ENCODE results near the gene MACROD2. TPM values are rescaled to one million over a fixed set of nuclear protein-coding genes. Genes with fewer than 3 reads are reported as not detected.

The MACROD2 gene
- total and polyA plus RNA-seq, 9 donors = 3.7 to 25.5 (median 7.8) TPM

DNA sequence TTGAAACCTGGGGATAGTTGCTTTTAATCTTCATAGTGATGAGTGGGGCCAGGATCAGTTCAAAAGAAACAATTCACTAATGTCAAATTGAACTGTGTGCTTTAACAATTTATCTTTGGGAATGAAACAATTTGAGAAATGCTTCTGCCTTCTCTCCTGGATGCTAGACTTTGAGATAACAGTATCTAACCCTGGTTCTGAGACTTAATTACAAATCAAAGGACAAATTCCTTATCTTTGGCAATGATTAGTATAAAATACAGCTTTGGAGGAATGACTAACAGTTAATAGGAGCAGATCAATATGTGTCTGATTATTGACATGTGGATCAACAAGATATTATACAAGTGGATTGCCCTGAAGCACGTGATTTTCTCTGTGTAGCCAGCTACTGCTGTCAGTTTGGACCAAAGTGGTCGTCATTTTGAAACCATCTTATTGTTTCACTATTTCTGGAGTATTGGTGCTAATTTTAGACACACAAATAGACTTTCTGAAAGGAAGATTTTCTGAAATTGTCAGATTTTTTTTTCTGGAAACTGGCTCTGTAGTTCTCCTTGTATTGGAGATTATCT, 348.3 kb downstream of the MACROD2 start:
- WGBS, 3 donors = 87 to 90% (median 88%) methylated on average over 2 of the region's 2 CpGs
- intact Hi-C loops (cut with DNase I) = no loop called here
- H3K4me1 ChIP-seq (ENCODE audit: insufficient read depth) = no peaks in the 10 kb centered on the region
- H3K36me3 ChIP-seq = no peaks in the 10 kb centered on the region
- no peaks in the 10 kb centered on the region for H3K27me3 ChIP-seq
- H3K27ac ChIP-seq = no peak overlapping the region
- no peak for DNase-seq
- no peak for TF ChIP-seq EP300 (IDR thresholded peaks at IDR 0.05)
- no peak for TF ChIP-seq POLR2A (IDR thresholded peaks at IDR 0.05)
- TF ChIP-seq, protein P1, sequence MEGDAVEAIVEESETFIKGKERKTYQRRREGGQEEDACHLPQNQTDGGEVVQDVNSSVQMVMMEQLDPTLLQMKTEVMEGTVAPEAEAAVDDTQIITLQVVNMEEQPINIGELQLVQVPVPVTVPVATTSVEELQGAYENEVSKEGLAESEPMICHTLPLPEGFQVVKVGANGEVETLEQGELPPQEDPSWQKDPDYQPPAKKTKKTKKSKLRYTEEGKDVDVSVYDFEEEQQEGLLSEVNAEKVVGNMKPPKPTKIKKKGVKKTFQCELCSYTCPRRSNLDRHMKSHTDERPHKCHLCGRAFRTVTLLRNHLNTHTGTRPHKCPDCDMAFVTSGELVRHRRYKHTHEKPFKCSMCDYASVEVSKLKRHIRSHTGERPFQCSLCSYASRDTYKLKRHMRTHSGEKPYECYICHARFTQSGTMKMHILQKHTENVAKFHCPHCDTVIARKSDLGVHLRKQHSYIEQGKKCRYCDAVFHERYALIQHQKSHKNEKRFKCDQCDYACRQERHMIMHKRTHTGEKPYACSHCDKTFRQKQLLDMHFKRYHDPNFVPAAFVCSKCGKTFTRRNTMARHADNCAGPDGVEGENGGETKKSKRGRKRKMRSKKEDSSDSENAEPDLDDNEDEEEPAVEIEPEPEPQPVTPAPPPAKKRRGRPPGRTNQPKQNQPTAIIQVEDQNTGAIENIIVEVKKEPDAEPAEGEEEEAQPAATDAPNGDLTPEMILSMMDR (IDR thresholded peaks at IDR 0.05) = no peak
- H3K9me3 ChIP-seq = no peaks in the 10 kb centered on the region
- H3K4me3 ChIP-seq = no peak overlapping the region

DNA sequence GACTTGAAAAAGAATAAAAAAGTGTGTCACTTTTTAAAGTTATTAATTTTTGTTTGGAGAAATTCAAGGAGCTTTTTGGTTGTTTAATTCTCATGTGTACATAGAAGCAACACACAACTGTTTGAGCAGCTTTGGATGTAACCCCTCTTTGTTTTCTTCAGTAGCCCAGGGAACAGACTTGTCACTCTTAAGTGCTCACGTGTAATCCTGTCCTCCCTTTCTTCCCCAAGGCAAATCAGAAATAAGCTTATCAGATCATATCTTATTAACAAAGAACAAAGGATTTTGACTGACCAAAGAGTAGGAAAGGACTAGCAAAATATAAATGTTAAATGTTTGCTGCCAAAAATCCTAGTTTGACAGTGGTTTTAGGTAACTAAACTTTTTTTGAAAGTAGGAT, 349.4 kb downstream of the MACROD2 start:
- no peaks in the 10 kb centered on the region for H3K4me1 ChIP-seq (ENCODE audit: insufficient read depth)
- TF ChIP-seq EP300 (IDR thresholded peaks at IDR 0.05) = no peak
- TF ChIP-seq, protein P1 (IDR thresholded peaks at IDR 0.05) = no peak
- no peak for TF ChIP-seq POLR2A (IDR thresholded peaks at IDR 0.05)
- 64 to 71% (median 66%) methylated on average over 1 of the region's 1 CpG for WGBS, 3 donors
- H3K27me3 ChIP-seq = no peaks in the 10 kb centered on the region
- H3K27ac ChIP-seq = no peak overlapping the region
- intact Hi-C loops (cut with DNase I) = no loop called here
- no peak for DNase-seq
- no peaks in the 10 kb centered on the region for H3K9me3 ChIP-seq
- H3K36me3 ChIP-seq = no peaks in the 10 kb centered on the region
- no peak overlapping the region for H3K4me3 ChIP-seq

DNA sequence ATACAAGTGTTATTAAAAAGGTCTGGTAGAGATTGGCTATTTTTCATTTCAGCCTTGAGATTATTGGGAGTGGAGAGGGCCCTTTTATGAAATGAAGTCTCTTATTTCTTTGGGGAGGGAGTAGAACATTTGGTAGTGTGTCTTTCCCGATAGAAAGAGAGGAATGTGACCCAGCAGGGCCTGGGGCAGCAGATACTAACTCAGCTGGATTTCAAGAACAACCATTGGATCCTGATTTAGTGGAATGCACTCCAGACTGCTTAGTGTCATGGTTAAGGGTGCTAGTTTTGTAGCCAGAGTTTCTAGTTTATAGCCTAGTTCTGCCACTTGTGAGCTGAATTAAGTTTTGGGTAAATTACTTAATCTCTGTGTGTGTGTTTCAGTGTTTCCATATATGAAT, 360.5 kb downstream of the MACROD2 start:
- no peaks in the 10 kb centered on the region for H3K36me3 ChIP-seq
- H3K27ac ChIP-seq = no peak overlapping the region
- 0 to 2% (median 2%) methylated on average over 1 of the region's 1 CpG for WGBS, 3 donors
- no peak overlapping the region for H3K4me3 ChIP-seq
- no peak for DNase-seq
- H3K9me3 ChIP-seq = no peaks in the 10 kb centered on the region
- H3K27me3 ChIP-seq = no peaks in the 10 kb centered on the region
- H3K4me1 ChIP-seq (ENCODE audit: insufficient read depth) = no peaks in the 10 kb centered on the region
- TF ChIP-seq EP300 (IDR thresholded peaks at IDR 0.05) = no peak
- TF ChIP-seq, protein P1 (IDR thresholded peaks at IDR 0.05) = no peak
- TF ChIP-seq POLR2A (IDR thresholded peaks at IDR 0.05) = no peak
- intact Hi-C loops (cut with DNase I) = no loop called here

DNA sequence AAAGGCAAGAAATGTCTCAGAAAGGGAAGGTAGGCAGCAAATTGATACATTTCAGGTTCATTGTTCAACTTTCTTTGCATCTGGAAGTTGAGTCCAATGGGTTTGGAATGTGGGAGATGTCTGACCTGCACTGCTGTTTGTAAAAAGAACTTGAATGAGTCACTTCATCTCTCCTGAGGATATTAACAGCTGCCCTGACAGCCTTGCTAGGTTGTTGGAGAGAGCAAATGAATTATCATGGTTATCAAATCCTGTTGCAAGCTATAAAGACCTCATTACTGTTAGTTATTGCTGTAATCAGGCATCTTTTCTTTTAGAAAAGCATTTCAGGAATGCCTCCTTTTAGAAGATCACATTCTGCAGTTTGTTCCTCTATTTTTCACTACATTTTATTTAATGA, 365.1 kb downstream of the MACROD2 start:
- no peaks in the 10 kb centered on the region for H3K4me1 ChIP-seq (ENCODE audit: insufficient read depth)
- H3K9me3 ChIP-seq = no peaks in the 10 kb centered on the region
- DNase-seq = no peak
- no peak overlapping the region for H3K4me3 ChIP-seq
- no peaks in the 10 kb centered on the region for H3K27me3 ChIP-seq
- intact Hi-C loops (cut with DNase I) = no loop called here
- TF ChIP-seq, protein P1 (IDR thresholded peaks at IDR 0.05) = no peak
- TF ChIP-seq POLR2A (IDR thresholded peaks at IDR 0.05) = no peak
- no peak for TF ChIP-seq EP300 (IDR thresholded peaks at IDR 0.05)
- no peak overlapping the region for H3K27ac ChIP-seq
- H3K36me3 ChIP-seq = no peaks in the 10 kb centered on the region

Data from ovary (tissue), 9 donors.